Measurements from ENCODE around the gene LRRC46.
A peak's percentile ranks its signal among the peaks of the same experiment; 100 is the strongest.

The LRRC46 gene

DNA sequence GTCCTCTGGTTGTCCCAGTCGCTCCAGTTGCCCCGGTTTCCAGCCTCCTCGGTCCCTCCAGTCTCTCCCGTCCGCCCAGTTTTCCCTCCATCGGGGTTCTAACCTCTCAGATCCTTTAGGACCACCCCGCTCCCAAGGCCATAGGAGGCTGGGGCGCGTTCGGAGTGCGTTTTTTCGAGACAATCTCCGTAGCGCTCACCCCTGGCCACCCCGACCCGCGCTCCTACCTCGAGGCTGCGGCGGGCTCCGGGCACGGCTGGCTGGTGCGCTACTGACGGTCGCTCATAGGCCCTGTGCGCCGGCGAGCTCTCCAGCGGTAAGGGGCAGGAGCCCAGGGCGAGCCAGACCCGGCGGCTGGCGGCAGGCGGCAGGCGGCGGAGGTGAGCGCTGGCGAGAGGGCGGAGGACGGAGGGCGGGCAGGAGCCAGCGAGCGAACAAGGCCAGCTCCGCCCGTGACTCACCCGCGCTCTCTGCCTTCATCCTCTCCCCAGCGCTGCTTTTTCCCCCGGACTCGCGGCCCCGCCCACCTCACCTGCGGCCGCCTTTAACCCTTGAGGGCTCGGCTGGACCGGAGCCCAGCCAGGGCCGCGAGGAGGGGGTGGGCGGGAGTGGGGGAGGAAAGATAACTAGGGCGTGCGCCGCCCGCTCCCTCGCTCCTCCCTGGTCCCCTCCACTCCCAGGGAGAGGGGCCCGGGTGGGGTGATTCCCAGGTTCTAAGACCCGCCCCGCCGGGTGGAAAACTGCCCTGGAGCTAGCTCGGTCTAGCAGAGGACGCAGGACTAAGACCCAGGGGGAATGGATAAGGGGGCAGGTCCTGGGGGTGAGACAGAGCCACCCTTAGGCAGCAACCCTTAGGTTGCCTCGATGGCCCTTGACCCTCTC lies 19.5 kb downstream of the LRRC46 start, which contains the start of gene SP6:
SP6 (minus strand) TSS at position 472 of the 882 bp plus-strand sequence. CDS start 2,734 bp downstream, outside the sequence.
- WGBS (ENCODE audit: insufficient coverage) = 8% methylated on average over 46 of the region's 71 CpGs
- ChIA-PET POLR2A (no interaction called here), CTCF (interaction anchor here (0.7 to 22.9 kb wide), 8 partner anchors 8 to 125 kb away, joined by 3 to 575 read pairs (median 6); partner anchors contain the start of genes SCRN2 and SP2)
- Histone ChIP-seq H3K27me3 (replicated peaks in 2 of 5; ENCODE audit: control insufficient read depth in 4 of 5, insufficient read depth in 5 of 5, low read length in 4 of 5) (peaks cover 11 to 98% (median 52%) of the 10 kb centered on the region in 5 experiments), H3K4me1 (ENCODE audit: control extremely low read depth in 1 of 4, control insufficient read depth in 4 of 4, insufficient read depth in 4 of 4, low read length in 3 of 4) (peaks cover 0 to 35% (median 29%) of the 10 kb centered on the region in 4 experiments), H3K9me3 (ENCODE audit: control extremely low read depth in 1 of 5, control insufficient read depth in 4 of 5, insufficient read depth in 2 of 5, low read depth in 1 of 5, low read length in 4 of 5) (no peaks in the 10 kb centered on the region), H3K36me3 (ENCODE audit: control insufficient read depth in 4 of 4, insufficient read depth in 4 of 4, low read length in 3 of 4) (no peaks in the 10 kb centered on the region), H3K27ac (ENCODE audit: insufficient read depth in 1 of 2, low read depth in 1 of 2, low read length in 2 of 2, poor library complexity in 1 of 2, severe bottlenecking in 2 of 2) (peak within 1 kb of the TSS in 1 of 2 experiments; percentile 47), H3K4me3 (ENCODE audit: control insufficient read depth in 1 of 7, extremely low read depth in 1 of 7, insufficient read depth in 4 of 7, low read depth in 2 of 7, low read length in 6 of 7) (peak within 1 kb of the TSS in 3 of 7 experiments; percentile 11 to 37 (median 27))
- DNase-seq = peak; percentile 61 to 77 (median 64)

DNA sequence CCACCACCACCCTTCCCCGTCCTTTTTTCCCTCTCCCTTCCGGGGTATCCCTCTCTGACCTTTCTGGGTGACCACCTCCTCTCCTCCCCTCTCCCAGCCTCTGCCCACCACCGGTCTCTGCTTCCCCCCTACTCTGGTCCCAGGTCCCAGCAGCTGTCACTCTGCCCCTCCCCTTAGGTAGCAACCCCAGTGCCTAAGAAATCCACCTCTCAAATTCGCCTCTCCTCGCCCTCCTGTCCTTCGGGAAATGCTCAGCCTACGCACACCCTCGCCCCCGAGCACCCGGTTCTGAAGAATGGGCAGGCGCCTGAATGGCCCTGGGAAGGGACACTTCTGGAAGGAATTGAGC lies 20.3 kb downstream of the LRRC46 start:
- 31% methylated on average over 10 of the region's 11 CpGs for WGBS (ENCODE audit: insufficient coverage)
- Histone ChIP-seq H3K36me3 (ENCODE audit: control insufficient read depth in 4 of 4, insufficient read depth in 4 of 4, low read length in 3 of 4) (no peaks in the 10 kb centered on the region), H3K27ac (ENCODE audit: insufficient read depth in 1 of 2, low read depth in 1 of 2, low read length in 2 of 2, poor library complexity in 1 of 2, severe bottlenecking in 2 of 2) (no peak overlapping the region), H3K27me3 (replicated peaks in 2 of 5; ENCODE audit: control insufficient read depth in 4 of 5, insufficient read depth in 5 of 5, low read length in 4 of 5) (peaks cover 7 to 91% (median 46%) of the 10 kb centered on the region in 5 experiments), H3K4me3 (ENCODE audit: control insufficient read depth in 1 of 7, extremely low read depth in 1 of 7, insufficient read depth in 4 of 7, low read depth in 2 of 7, low read length in 6 of 7) (no peak overlapping the region), H3K4me1 (ENCODE audit: control extremely low read depth in 1 of 4, control insufficient read depth in 4 of 4, insufficient read depth in 4 of 4, low read length in 3 of 4) (peaks cover 0 to 32% (median 28%) of the 10 kb centered on the region in 4 experiments), H3K9me3 (ENCODE audit: control extremely low read depth in 1 of 5, control insufficient read depth in 4 of 5, insufficient read depth in 2 of 5, low read depth in 1 of 5, low read length in 4 of 5) (no peaks in the 10 kb centered on the region)
- ChIA-PET CTCF (interaction anchor here (3.5 to 22.9 kb wide), 2 partner anchors 11 to 37 kb away, joined by 13 to 575 read pairs; partner anchors contain the start of genes SCRN2 and SP2), POLR2A (no interaction called here)
- DNase-seq = no peak

DNA sequence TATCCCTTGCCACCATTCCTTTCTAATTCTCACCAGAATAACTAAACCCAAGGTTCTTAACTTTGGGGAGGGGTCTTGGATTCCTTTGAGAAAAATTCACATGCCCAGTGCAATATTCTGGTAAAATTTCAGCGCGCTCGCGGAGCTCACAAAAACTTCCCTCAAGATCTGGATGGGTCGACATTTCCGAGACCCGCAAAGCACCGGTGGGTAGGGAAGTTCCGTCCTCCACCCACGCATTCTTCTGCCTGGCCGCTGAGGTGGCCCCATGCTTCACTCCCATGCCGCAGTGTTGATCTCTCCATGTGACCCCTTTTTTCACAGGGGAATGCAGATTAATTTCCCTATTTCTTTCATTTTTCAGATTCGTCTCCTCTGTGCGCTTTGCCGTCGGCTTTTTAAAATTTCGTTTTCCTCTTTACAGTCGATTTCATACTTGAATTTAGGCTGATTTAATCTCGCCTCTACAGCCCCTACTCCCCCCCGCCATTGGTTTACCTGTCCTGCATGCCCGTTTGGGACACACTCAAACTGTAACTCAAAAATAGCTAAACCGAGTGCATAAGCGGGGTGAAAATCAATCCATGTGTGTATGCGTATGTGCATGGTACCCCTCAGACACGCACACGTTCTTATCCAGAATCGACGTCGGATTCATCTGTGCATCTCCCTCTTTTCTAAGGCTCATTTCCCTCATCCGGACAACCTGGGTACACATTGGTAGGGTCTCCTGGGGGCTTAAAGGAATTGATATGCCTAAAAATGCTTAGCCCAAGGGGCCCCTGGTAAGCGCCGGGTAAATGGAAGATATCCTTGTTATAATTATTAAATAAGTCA lies 20.9 kb downstream of the LRRC46 start:
- Histone ChIP-seq H3K27me3 (replicated peaks in 2 of 5; ENCODE audit: control insufficient read depth in 4 of 5, insufficient read depth in 5 of 5, low read length in 4 of 5) (peaks cover 7 to 85% (median 46%) of the 10 kb centered on the region in 5 experiments), H3K27ac (ENCODE audit: insufficient read depth in 1 of 2, low read depth in 1 of 2, low read length in 2 of 2, poor library complexity in 1 of 2, severe bottlenecking in 2 of 2) (no peak overlapping the region), H3K4me1 (ENCODE audit: control extremely low read depth in 1 of 4, control insufficient read depth in 4 of 4, insufficient read depth in 4 of 4, low read length in 3 of 4) (peaks cover 0 to 27% (median 24%) of the 10 kb centered on the region in 4 experiments), H3K36me3 (ENCODE audit: control insufficient read depth in 4 of 4, insufficient read depth in 4 of 4, low read length in 3 of 4) (no peaks in the 10 kb centered on the region), H3K4me3 (ENCODE audit: control insufficient read depth in 1 of 7, extremely low read depth in 1 of 7, insufficient read depth in 4 of 7, low read depth in 2 of 7, low read length in 6 of 7) (peak overlapping the region in 1 of 7 experiments; percentile 34), H3K9me3 (ENCODE audit: control extremely low read depth in 1 of 5, control insufficient read depth in 4 of 5, insufficient read depth in 2 of 5, low read depth in 1 of 5, low read length in 4 of 5) (no peaks in the 10 kb centered on the region)
- CTCF ChIA-PET = interaction anchor here (3.5 to 22.9 kb wide), 2 partner anchors 12 to 36 kb away, joined by 13 to 575 read pairs; partner anchors contain the start of genes SCRN2 and SP2
- POLR2A ChIA-PET = no interaction called here
- WGBS (ENCODE audit: insufficient coverage) = 34% methylated on average over 31 of the region's 32 CpGs
- peak in 2 of 3 donors; percentile 53 to 57 for DNase-seq

DNA sequence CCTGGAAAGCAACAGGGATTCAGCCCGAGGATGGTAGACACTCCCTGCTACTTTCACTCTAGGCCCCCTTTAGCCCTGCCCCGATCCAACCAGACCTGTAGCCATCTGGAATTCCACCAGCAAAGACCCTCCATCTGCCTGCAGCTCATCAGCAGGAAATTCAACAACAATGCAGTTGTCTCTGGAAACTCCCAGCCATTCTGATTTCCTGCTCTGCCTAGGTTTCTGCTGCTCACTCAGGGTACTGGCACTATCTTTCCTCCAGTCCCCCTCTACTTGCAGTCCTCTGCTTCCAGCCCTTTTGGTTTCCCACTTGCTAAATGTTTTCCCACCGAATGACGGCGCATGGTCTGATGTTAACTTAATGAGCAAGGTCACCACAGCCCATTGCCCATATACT lies 22.1 kb downstream of the LRRC46 start:
- no peak for DNase-seq
- POLR2A ChIA-PET = no interaction called here
- CTCF ChIA-PET = interaction anchor here (0.9 to 22.9 kb wide), 2 partner anchors 10 to 35 kb away, joined by 3 to 575 read pairs; partner anchors contain the start of gene SP2

DNA sequence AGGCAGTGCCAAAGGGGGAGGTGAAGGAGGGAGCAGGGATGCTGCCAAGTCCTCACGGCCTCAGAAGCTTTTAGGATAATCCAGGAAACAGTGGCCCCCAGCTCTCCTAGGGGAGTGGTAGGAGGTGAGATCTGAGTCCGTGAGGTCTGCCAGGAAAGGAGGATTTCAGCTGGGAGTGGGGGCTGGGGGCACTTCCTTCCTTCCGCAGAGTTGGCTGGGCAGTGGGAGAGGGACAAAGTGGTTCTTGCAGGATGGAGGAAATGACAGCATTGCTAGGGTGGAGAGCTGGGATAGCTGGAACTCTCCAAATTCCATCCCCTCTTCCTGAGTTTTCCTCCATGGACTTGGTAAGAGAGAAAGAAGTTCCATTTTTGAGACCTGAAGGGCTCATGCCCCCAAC lies 24.3 kb downstream of the LRRC46 start:
- Histone ChIP-seq H3K27me3 (replicated peaks in 2 of 5; ENCODE audit: control insufficient read depth in 4 of 5, insufficient read depth in 5 of 5, low read length in 4 of 5) (peaks cover 7 to 51% (median 39%) of the 10 kb centered on the region in 5 experiments), H3K36me3 (ENCODE audit: control insufficient read depth in 4 of 4, insufficient read depth in 4 of 4, low read length in 3 of 4) (no peaks in the 10 kb centered on the region), H3K4me3 (ENCODE audit: control insufficient read depth in 1 of 7, extremely low read depth in 1 of 7, insufficient read depth in 4 of 7, low read depth in 2 of 7, low read length in 6 of 7) (no peak overlapping the region), H3K27ac (ENCODE audit: insufficient read depth in 1 of 2, low read depth in 1 of 2, low read length in 2 of 2, poor library complexity in 1 of 2, severe bottlenecking in 2 of 2) (no peak overlapping the region), H3K9me3 (ENCODE audit: control extremely low read depth in 1 of 5, control insufficient read depth in 4 of 5, insufficient read depth in 2 of 5, low read depth in 1 of 5, low read length in 4 of 5) (no peaks in the 10 kb centered on the region), H3K4me1 (ENCODE audit: control extremely low read depth in 1 of 4, control insufficient read depth in 4 of 4, insufficient read depth in 4 of 4, low read length in 3 of 4) (peaks cover 0 to 25% (median 20%) of the 10 kb centered on the region in 4 experiments)
- POLR2A ChIA-PET = no interaction called here
- CTCF ChIA-PET = interaction anchor here (1.0 to 22.9 kb wide), 7 partner anchors 8 to 93 kb away, joined by 3 to 575 read pairs (median 5); partner anchors contain the start of gene SP2
- DNase-seq = no peak
- 69% methylated on average over 2 of the region's 3 CpGs for WGBS (ENCODE audit: insufficient coverage)

More for the DNA sequence above, 22.1 kb downstream of the LRRC46 start:
- no peaks in the 10 kb centered on the region for H3K36me3 ChIP-seq (ENCODE audit: control insufficient read depth in 4 of 4, insufficient read depth in 4 of 4, low read length in 3 of 4)
- no peaks in the 10 kb centered on the region for H3K9me3 ChIP-seq (ENCODE audit: control extremely low read depth in 1 of 5, control insufficient read depth in 4 of 5, insufficient read depth in 2 of 5, low read depth in 1 of 5, low read length in 4 of 5)
- 40% methylated on average over 4 of the region's 5 CpGs for WGBS (ENCODE audit: insufficient coverage)
- no peak overlapping the region for H3K27ac ChIP-seq (ENCODE audit: insufficient read depth in 1 of 2, low read depth in 1 of 2, low read length in 2 of 2, poor library complexity in 1 of 2, severe bottlenecking in 2 of 2)
- H3K27me3 ChIP-seq (replicated peaks in 2 of 5; ENCODE audit: control insufficient read depth in 4 of 5, insufficient read depth in 5 of 5, low read length in 4 of 5) = peaks cover 7 to 72% (median 44%) of the 10 kb centered on the region in 5 experiments
- peaks cover 0 to 31% (median 22%) of the 10 kb centered on the region in 4 experiments for H3K4me1 ChIP-seq (ENCODE audit: control extremely low read depth in 1 of 4, control insufficient read depth in 4 of 4, insufficient read depth in 4 of 4, low read length in 3 of 4)
- H3K4me3 ChIP-seq (ENCODE audit: control insufficient read depth in 1 of 7, extremely low read depth in 1 of 7, insufficient read depth in 4 of 7, low read depth in 2 of 7, low read length in 6 of 7) = no peak overlapping the region

DNA sequence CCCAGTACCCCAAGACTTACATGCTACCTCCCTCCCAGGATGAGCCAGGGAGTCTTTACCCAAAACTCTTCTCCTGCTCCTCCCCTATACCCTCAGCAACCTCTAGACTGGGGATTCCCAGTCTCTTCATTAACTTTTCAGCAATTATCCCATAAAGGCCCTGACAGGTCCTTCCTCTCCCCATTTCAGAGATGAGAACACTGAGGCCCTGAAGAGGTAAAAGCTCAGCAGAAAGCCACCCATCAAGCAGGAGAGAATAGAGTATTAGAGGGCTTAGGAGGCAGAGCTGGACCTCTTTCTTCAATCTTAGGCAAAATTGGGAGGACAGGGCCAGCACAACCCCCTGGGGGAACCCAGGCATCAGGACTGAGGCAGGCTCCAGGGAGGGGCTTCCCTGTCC lies 25.4 kb downstream of the LRRC46 start:
- H3K27me3 ChIP-seq (replicated peaks in 2 of 5; ENCODE audit: control insufficient read depth in 4 of 5, insufficient read depth in 5 of 5, low read length in 4 of 5) = peaks cover 7 to 41% (median 33%) of the 10 kb centered on the region in 5 experiments
- ChIA-PET POLR2A (no interaction called here), CTCF (interaction anchor here (0.7 to 22.9 kb wide), 7 partner anchors 9 to 36 kb away, joined by 3 to 575 read pairs (median 5); partner anchors contain the start of genes SCRN2 and SP2)
- no peak for DNase-seq
- H3K4me3 ChIP-seq (ENCODE audit: control insufficient read depth in 1 of 7, extremely low read depth in 1 of 7, insufficient read depth in 4 of 7, low read depth in 2 of 7, low read length in 6 of 7) = no peak overlapping the region
- H3K9me3 ChIP-seq (ENCODE audit: control extremely low read depth in 1 of 5, control insufficient read depth in 4 of 5, insufficient read depth in 2 of 5, low read depth in 1 of 5, low read length in 4 of 5) = no peaks in the 10 kb centered on the region
- no peak overlapping the region for H3K27ac ChIP-seq (ENCODE audit: insufficient read depth in 1 of 2, low read depth in 1 of 2, low read length in 2 of 2, poor library complexity in 1 of 2, severe bottlenecking in 2 of 2)
- H3K36me3 ChIP-seq (ENCODE audit: control insufficient read depth in 4 of 4, insufficient read depth in 4 of 4, low read length in 3 of 4) = no peaks in the 10 kb centered on the region
- peaks cover 0 to 18% (median 13%) of the 10 kb centered on the region in 4 experiments for H3K4me1 ChIP-seq (ENCODE audit: control extremely low read depth in 1 of 4, control insufficient read depth in 4 of 4, insufficient read depth in 4 of 4, low read length in 3 of 4)
